Measurements from ENCODE around the gene SUB1.

The SUB1 gene

DNA sequence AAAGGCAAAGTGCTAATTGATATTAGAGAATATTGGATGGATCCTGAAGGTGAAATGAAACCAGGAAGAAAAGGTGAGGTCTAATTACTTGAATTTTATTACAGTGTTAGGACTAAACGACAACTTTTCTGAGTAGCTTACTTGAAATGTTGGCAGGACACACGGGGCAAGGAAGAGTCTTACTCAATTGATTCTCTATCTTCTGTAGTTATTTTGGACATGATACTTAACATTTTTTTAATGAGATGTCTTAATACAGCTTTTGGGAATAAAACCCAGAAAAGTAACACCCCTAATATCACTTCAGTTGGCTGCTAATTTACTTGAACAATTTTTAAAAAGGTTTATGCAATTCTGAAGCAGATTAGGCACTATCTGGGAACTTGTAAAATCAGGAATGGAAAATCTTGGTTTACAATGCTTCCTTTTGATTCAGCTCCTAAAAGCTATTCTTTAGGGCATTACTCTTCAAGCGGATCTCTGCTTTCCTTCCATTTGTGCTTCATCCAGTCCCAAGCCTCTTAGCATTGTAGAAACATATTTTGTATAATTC, 13.7 kb downstream of the SUB1 start:
- no peak overlapping the region for H3K4me3 ChIP-seq (ENCODE audit: low read depth, low read length)
- TF ChIP-seq MYC (IDR thresholded peaks at IDR 0.05; ENCODE audit: low read depth, low read length): no peak
- no peak for TF ChIP-seq POLR2A (IDR thresholded peaks at IDR 0.05; ENCODE audit: extremely low read depth, insufficient read length)
- TF ChIP-seq, protein P1, sequence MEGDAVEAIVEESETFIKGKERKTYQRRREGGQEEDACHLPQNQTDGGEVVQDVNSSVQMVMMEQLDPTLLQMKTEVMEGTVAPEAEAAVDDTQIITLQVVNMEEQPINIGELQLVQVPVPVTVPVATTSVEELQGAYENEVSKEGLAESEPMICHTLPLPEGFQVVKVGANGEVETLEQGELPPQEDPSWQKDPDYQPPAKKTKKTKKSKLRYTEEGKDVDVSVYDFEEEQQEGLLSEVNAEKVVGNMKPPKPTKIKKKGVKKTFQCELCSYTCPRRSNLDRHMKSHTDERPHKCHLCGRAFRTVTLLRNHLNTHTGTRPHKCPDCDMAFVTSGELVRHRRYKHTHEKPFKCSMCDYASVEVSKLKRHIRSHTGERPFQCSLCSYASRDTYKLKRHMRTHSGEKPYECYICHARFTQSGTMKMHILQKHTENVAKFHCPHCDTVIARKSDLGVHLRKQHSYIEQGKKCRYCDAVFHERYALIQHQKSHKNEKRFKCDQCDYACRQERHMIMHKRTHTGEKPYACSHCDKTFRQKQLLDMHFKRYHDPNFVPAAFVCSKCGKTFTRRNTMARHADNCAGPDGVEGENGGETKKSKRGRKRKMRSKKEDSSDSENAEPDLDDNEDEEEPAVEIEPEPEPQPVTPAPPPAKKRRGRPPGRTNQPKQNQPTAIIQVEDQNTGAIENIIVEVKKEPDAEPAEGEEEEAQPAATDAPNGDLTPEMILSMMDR (IDR thresholded peaks at IDR 0.05; ENCODE audit: low read depth, low read length): no peak
- no peak for TF ChIP-seq MAX (IDR thresholded peaks at IDR 0.05; ENCODE audit: low read depth, low read length)
- no peak for DNase-seq (ENCODE audit: low read depth)

GRCh38 chr5:32600054-32600622, 14.8 kb downstream of the SUB1 start:
- DNase-seq (ENCODE audit: low read depth): no peak
- H3K4me3 ChIP-seq (ENCODE audit: low read depth, low read length): no peak overlapping the region
- no peak for TF ChIP-seq MYC (IDR thresholded peaks at IDR 0.05; ENCODE audit: low read depth, low read length)
- TF ChIP-seq POLR2A (IDR thresholded peaks at IDR 0.05; ENCODE audit: extremely low read depth, insufficient read length): no peak
- TF ChIP-seq MAX (IDR thresholded peaks at IDR 0.05; ENCODE audit: low read depth, low read length): no peak
- TF ChIP-seq, protein P1 (IDR thresholded peaks at IDR 0.05; ENCODE audit: low read depth, low read length): no peak

DNA sequence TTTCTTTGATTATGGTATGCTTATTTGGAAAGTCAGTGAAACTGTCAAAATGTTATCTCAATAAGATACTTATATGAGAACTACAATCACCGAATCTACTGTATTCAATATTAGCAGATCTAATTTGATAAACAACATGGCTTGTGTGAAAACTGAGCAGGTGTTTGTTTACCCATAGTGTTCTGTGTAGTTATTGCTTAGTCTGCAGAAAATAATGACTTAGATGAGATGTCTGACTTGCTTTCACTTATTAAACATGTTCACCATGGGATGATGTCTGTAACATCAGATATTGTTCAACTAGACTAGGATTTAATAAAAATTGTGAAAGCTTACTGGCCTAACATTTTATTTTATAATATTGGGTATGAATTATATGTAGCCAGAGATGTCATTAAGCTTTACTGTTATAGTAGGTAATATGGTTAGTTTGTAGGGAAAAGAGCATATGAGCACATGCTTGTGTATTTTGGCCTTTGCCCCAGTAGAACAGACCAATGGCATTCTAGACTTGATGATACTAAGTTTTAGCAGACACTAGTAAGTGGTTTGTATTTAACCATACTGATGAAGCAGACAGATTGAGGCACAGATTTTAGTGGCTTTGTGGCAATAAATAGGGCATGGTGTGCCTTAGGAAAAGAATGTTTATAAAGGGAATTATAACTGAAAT, 16.4 kb downstream of the SUB1 start:
- TF ChIP-seq MAX (IDR thresholded peaks at IDR 0.05; ENCODE audit: low read depth, low read length) (no peak), POLR2A (IDR thresholded peaks at IDR 0.05; ENCODE audit: extremely low read depth, insufficient read length) (no peak), MYC (IDR thresholded peaks at IDR 0.05; ENCODE audit: low read depth, low read length) (no peak)
- TF ChIP-seq, protein P1 (IDR thresholded peaks at IDR 0.05; ENCODE audit: low read depth, low read length): no peak

DNA sequence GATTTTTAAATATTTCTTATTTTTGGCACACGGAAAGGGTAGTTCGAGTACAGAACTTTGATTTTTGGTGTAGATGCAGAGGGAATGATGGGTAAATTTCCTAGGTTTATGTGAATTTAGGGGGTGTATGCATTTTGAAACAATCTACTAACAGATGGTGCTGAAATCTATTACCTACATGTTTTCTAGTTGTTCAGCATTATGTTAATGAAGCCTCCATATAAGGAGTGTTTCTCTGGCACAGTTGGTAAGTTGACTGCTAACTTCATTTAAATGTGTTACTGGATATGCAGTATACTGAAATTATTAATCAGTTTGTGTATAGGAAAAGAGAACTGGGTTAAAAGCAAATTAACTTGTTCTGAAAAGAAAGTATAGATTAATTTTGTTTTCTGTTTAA, 17.5 kb downstream of the SUB1 start:
- TF ChIP-seq POLR2A (IDR thresholded peaks at IDR 0.05; ENCODE audit: extremely low read depth, insufficient read length): no peak
- TF ChIP-seq, protein P1 (IDR thresholded peaks at IDR 0.05; ENCODE audit: low read depth, low read length): no peak
- no peak for TF ChIP-seq MYC (IDR thresholded peaks at IDR 0.05; ENCODE audit: low read depth, low read length)
- TF ChIP-seq MAX (IDR thresholded peaks at IDR 0.05; ENCODE audit: low read depth, low read length): no peak
- no peak for DNase-seq (ENCODE audit: low read depth)

More for the DNA sequence above, 16.4 kb downstream of the SUB1 start:
- no peak for DNase-seq (ENCODE audit: low read depth)
- H3K4me3 ChIP-seq (ENCODE audit: low read depth, low read length): no peak overlapping the region

DNA sequence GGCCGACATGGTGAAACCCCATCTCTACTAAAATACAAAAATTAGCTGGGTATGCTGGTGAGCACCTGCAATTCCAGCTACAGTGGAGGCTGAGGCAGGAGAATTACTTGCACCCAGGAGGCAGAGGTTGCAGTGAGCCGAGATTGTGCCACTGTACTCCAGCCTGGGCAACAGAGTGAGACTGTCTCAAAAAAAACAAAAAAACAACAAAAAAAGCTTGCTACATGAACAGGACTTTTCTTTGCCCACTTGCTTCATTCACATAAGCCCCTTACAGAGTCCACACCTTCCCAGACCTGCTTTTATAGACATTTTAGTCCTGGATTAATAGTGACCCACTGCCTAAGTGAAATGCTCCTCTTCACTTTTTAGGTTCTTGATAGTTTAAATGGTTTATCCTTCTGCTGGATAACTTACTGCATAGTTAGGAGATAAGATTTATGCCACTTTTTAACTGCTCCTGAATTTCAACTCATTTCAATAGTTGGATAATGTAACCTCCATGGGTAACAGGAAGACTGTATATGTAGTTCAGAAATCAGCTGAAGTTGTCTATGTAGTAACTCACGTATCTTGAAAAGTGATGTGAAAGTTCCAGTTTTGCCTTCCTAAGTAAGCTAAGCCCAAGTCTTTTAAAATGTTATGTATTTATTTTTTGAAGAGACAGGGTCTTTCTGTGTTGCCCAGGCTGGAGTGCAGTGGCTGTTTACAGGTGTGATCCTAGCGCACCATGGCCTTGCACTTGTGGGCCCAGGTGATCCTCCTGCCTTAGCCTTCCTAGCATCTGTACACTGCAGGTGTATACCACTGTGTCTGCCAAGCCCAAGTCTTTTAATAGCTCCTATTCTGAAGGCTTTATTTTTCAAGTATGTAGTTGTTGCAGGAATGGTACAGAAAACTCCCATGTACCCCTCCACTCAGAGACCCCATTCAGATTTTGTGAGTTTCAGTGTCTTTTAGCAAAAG, 19.7 kb downstream of the SUB1 start:
- H3K4me3 ChIP-seq (ENCODE audit: low read depth, low read length): no peak overlapping the region
- no peak for DNase-seq (ENCODE audit: low read depth)
- TF ChIP-seq, protein P1 (IDR thresholded peaks at IDR 0.05; ENCODE audit: low read depth, low read length): no peak
- TF ChIP-seq POLR2A (IDR thresholded peaks at IDR 0.05; ENCODE audit: extremely low read depth, insufficient read length) (no peak), MYC (IDR thresholded peaks at IDR 0.05; ENCODE audit: low read depth, low read length) (no peak), MAX (IDR thresholded peaks at IDR 0.05; ENCODE audit: low read depth, low read length) (no peak)

More for the DNA sequence above, 17.5 kb downstream of the SUB1 start:
- H3K4me3 ChIP-seq (ENCODE audit: low read depth, low read length): no peak overlapping the region
